Loucy (cell line): ENCODE measurements around the gene USP47.

ENCODE experiments used
- H2AFZ ChIP-seq: fragments of 200-600 bp; sonication (generic); 2 replicates; pipeline ENCODE4 v1.6.0; 2016; ENCODE audit warnings: antibody characterized with exemption, mild to moderate bottlenecking, low read length, moderate library complexity
- H3F3A ChIP-seq: fragments of 200-600 bp; 2 replicates; pipeline ENCODE4 v1.6.0; 2016; ENCODE audit warnings: antibody characterized with exemption, low read depth, mild to moderate bottlenecking
- H3K27me3 ChIP-seq: fragments of 200-600 bp; sonication (generic); 2 replicates; pipeline ENCODE4 v1.6.1; 2014; ENCODE audit warnings: low read length, mild to moderate bottlenecking; ENCODE audit not compliant: insufficient read depth, poor library complexity, severe bottlenecking
- H3K36me3 ChIP-seq: fragments of 200-600 bp; sonication (generic); 2 replicates; pipeline ENCODE4 v1.6.1; 2016; ENCODE audit warnings: low read length; ENCODE audit not compliant: insufficient read depth
- H3K4me1 ChIP-seq: fragments of 200-600 bp; sonication (generic); 2 replicates; pipeline ENCODE4 v1.5.1; 2014; ENCODE audit warnings: low read length, mild to moderate bottlenecking; ENCODE audit not compliant: insufficient read depth, poor library complexity, severe bottlenecking
- H3K4me2 ChIP-seq: fragments of 200-600 bp; sonication (generic); 2 replicates; pipeline ENCODE4 v1.6.0; 2014; ENCODE audit warnings: antibody characterized with exemption, low read length, low read depth, mild to moderate bottlenecking; ENCODE audit not compliant: poor library complexity, severe bottlenecking
- H3K4me3 ChIP-seq: fragments of 200-600 bp; sonication (generic); 2 replicates; pipeline ENCODE4 v1.5.1; 2014; ENCODE audit warnings: low read length, mild to moderate bottlenecking, mixed read lengths; ENCODE audit not compliant: poor library complexity, severe bottlenecking
- H3K79me2 ChIP-seq: fragments of 200-600 bp; sonication (generic); 2 replicates; pipeline ENCODE4 v1.6.1; 2014; ENCODE audit warnings: low read length; ENCODE audit not compliant: insufficient read depth
- H3K9ac ChIP-seq: fragments of 200-600 bp; sonication (generic); 2 replicates; pipeline ENCODE4 v1.6.0; 2014; ENCODE audit warnings: mild to moderate bottlenecking, low read depth, low read length, moderate library complexity; ENCODE audit not compliant: poor library complexity, severe bottlenecking
- H3K9me2 ChIP-seq: fragments of 200-600 bp; sonication (generic); replicated peaks from 2 replicates; pipeline ENCODE4 v1.6.1; 2016; ENCODE audit warnings: low read depth, low read length, mixed read lengths
- H3K9me3 ChIP-seq: fragments of 200-600 bp; sonication (generic); 2 replicates; pipeline ENCODE4 v1.6.1; 2014; ENCODE audit warnings: mild to moderate bottlenecking, antibody characterized with exemption, low read length, low read depth; ENCODE audit not compliant: insufficient read depth
- H4K20me1 ChIP-seq: fragments of 200-600 bp; sonication (generic); 2 replicates; pipeline ENCODE4 v1.6.0; 2014; ENCODE audit warnings: antibody characterized with exemption, low read length, mild to moderate bottlenecking; ENCODE audit not compliant: insufficient read depth, poor library complexity, severe bottlenecking
- EZH2phosphoT487 ChIP-seq: fragments of 200-600 bp; IDR thresholded peaks from 2 replicates; pipeline ENCODE4 v1.6.1; 2018; ENCODE audit warnings: antibody characterized with exemption, mild to moderate bottlenecking, moderate library complexity, borderline replicate concordance
- TF ChIP-seq, protein P1 (sequence below): fragments of 200-600 bp; sonication (generic); conservative IDR thresholded peaks from 2 replicates; pipeline ENCODE4 v1.5.1; 2014; ENCODE audit warnings: mild to moderate bottlenecking, antibody characterized with exemption, low read length

Gene USP47

DNA sequence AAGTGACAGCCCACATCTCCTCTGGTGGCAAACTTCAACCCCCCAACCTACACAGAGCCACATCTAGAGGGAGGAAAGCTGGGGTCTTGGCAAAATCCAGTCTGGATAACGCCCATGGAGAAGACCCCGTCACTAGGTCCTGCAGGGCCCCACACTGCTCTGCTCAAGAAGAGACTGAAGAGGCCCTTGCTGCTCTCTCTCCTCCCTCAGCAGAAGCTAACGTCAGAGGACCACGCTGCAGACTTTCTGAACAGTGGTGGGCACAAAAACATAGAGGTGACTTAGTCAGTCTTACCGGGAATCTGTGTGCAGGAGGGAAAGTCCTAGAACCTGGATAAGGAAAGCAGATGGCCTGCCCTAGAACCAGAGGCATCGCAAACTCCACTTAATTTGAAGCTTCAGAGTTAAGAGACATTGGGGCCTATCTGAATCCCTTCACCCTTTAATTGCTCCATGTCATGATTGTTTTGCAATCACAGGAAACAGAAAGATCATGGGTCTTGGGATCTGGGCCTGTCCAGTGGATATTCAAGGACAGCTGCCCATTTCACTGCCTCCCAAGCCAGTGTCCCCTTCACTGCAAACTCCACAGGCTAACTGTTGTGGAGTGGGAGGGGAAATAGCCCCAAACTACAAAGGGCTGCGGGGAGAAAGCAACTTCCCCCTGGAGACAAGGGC lies 164.9 kb downstream of the USP47 start:
- H3K4me3 ChIP-seq = no peak overlapping the region
- no peak overlapping the region for H2AFZ ChIP-seq
- H3K27me3 ChIP-seq = no peaks in the 10 kb centered on the region
- TF ChIP-seq, protein P1, sequence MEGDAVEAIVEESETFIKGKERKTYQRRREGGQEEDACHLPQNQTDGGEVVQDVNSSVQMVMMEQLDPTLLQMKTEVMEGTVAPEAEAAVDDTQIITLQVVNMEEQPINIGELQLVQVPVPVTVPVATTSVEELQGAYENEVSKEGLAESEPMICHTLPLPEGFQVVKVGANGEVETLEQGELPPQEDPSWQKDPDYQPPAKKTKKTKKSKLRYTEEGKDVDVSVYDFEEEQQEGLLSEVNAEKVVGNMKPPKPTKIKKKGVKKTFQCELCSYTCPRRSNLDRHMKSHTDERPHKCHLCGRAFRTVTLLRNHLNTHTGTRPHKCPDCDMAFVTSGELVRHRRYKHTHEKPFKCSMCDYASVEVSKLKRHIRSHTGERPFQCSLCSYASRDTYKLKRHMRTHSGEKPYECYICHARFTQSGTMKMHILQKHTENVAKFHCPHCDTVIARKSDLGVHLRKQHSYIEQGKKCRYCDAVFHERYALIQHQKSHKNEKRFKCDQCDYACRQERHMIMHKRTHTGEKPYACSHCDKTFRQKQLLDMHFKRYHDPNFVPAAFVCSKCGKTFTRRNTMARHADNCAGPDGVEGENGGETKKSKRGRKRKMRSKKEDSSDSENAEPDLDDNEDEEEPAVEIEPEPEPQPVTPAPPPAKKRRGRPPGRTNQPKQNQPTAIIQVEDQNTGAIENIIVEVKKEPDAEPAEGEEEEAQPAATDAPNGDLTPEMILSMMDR = no peak
- no peak for TF ChIP-seq EZH2phosphoT487
- no peaks in the 10 kb centered on the region for H3K79me2 ChIP-seq
- H3F3A ChIP-seq = no peaks in the 10 kb centered on the region
- H3K9me3 ChIP-seq = no peaks in the 10 kb centered on the region
- no peaks in the 10 kb centered on the region for H3K4me1 ChIP-seq
- no peaks in the 10 kb centered on the region for H3K9me2 ChIP-seq
- H3K36me3 ChIP-seq = no peaks in the 10 kb centered on the region
- no peak overlapping the region for H3K9ac ChIP-seq
- H4K20me1 ChIP-seq = no peaks in the 10 kb centered on the region
- H3K4me2 ChIP-seq = no peak overlapping the region

DNA sequence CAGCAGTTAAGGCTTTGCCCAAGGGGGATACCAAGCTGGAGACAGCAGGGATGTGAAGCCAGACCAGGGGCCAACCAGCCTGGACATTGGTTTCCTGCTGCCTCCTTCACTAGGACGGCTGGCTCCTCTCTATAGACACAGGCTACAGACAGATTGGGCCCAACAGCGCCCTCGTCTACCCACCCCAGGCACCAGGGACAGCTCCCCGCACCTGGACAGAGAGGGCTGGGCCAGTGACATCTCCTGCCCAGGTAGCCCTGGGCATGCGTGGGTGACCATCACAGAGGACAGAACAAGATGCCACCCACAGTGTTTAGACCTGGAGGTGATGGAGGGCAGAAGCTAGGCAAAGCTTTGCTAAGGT lies 165.4 kb downstream of the USP47 start:
- Histone ChIP-seq H3K27me3 (no peaks in the 10 kb centered on the region), H2AFZ (no peak overlapping the region), H3F3A (no peaks in the 10 kb centered on the region), H3K4me1 (no peaks in the 10 kb centered on the region), H3K36me3 (no peaks in the 10 kb centered on the region), H3K4me3 (no peak overlapping the region), H3K4me2 (no peak overlapping the region), H3K9ac (no peak overlapping the region), H3K9me3 (no peaks in the 10 kb centered on the region), H4K20me1 (no peaks in the 10 kb centered on the region), H3K9me2 (no peaks in the 10 kb centered on the region), H3K79me2 (no peaks in the 10 kb centered on the region)
- TF ChIP-seq, protein P1 = no peak
- no peak for TF ChIP-seq EZH2phosphoT487

DNA sequence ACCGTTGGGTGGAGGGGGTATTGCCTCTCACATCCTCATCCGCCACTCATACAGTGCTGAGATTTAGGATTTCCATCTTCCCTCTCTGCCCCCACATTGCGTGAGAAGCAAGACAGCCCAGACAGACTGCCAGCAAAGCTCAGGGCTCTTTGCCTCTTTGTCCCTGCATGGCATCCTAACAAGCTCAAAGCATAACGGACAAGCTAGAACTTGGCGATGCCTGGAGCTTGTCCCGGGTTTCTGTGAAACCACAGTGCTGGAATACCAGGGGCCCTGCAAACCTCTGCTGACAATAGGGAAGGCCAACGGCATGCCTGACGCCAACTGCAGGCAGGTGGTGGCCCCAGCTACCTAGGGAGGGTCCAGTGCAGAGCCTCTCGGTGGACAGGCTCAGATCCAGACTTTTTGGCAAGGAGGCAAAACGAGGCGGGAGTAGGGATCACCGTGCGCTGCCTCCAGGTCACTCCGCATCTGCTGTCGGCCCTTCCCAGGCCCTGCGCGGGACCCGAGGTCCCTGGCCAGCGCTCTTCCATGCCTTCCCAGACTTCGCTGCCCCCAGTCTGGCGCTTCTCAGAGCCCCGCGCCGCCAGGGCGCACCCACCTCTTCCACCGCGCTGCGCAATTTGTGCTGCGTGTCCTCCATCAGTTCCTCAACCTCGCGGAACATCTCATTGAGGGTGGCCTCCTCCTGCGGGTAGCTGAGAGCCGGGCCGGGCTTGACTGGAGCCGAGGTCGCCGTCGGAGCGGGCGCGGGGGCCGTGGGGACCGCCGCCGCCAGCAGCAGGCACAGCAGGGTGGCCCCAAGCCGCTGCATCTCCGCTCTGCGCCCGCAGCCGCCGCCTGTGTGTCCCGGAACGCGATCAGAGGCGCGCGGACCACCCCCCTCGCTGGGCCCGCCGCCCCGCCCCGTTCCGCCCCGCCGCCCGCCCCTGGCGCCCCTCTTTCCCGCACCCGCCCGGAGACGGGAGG lies 166.3 kb downstream of the USP47 start, which contains the start of gene DKK3:
Gene DKK3, minus strand, starts transcription at position 858 of the 969 bp plus-strand sequence. Its CDS starts 44 bp downstream, at position 814.
- TF ChIP-seq, protein P1 = no peak
- no peak for TF ChIP-seq EZH2phosphoT487
- Histone ChIP-seq H2AFZ (no peak within 1 kb of the TSS), H3K36me3 (no peaks in the 10 kb centered on the region), H3K27me3 (no peaks in the 10 kb centered on the region), H3K9ac (no peak within 1 kb of the TSS), H3K4me2 (no peak within 1 kb of the TSS), H3K4me3 (no peak within 1 kb of the TSS), H3K79me2 (no peaks in the 10 kb centered on the region), H3K4me1 (no peaks in the 10 kb centered on the region), H3K9me3 (no peaks in the 10 kb centered on the region), H4K20me1 (no peaks in the 10 kb centered on the region), H3K9me2 (no peaks in the 10 kb centered on the region), H3F3A (no peaks in the 10 kb centered on the region)
